ENCODE measurements around the gene ACVR2B. TPM values are rescaled to one million over a fixed set of nuclear protein-coding genes. Genes with fewer than 3 reads are reported as not detected.

The ACVR2B gene
- total RNA-seq, 4 donors from 2014 or later: 3.1 to 13.8 (median 9.4) TPM

GRCh38 chr3:38468765-38469164 lies 15.1 kb downstream of the ACVR2B start:
- TF ChIP-seq POLR2A (IDR thresholded peaks at IDR 0.05) (no peak), CTCF (IDR thresholded peaks at IDR 0.05) (no peak)
- no peak overlapping the region for H3K4me3 ChIP-seq
- no peak overlapping the region for H3K27ac ChIP-seq
- DNase-seq: no peak
- intact Hi-C loops (cut with DNase I; ENCODE audit: low total_unique reads): no loop called here
- H3K36me3 ChIP-seq: no peaks in the 10 kb centered on the region
- H3K4me1 ChIP-seq: no peaks in the 10 kb centered on the region
- peaks cover 0 to 9% of the 10 kb centered on the region in 2 donors for H3K9me3 ChIP-seq
- no peaks in the 10 kb centered on the region for H3K27me3 ChIP-seq

GRCh38 chr3:38469852-38470251 lies 16.2 kb downstream of the ACVR2B start:
- H3K9me3 ChIP-seq: peaks cover 0 to 9% of the 10 kb centered on the region in 2 donors
- no peaks in the 10 kb centered on the region for H3K27me3 ChIP-seq
- no peaks in the 10 kb centered on the region for H3K4me1 ChIP-seq
- H3K36me3 ChIP-seq: no peaks in the 10 kb centered on the region
- intact Hi-C loops (cut with DNase I; ENCODE audit: low total_unique reads): no loop called here
- no peak overlapping the region for H3K4me3 ChIP-seq
- H3K27ac ChIP-seq: no peak overlapping the region
- no peak for TF ChIP-seq POLR2A (IDR thresholded peaks at IDR 0.05)
- TF ChIP-seq CTCF (IDR thresholded peaks at IDR 0.05): no peak
- DNase-seq: no peak

GRCh38 chr3:38471260-38471857 lies 17.7 kb downstream of the ACVR2B start:
- intact Hi-C loops (cut with DNase I; ENCODE audit: low total_unique reads): no loop called here

GRCh38 chr3:38472342-38472741 lies 18.7 kb downstream of the ACVR2B start:
- H3K36me3 ChIP-seq: no peaks in the 10 kb centered on the region
- no peak overlapping the region for H3K27ac ChIP-seq
- intact Hi-C loops (cut with DNase I; ENCODE audit: low total_unique reads): no loop called here
- H3K27me3 ChIP-seq: no peaks in the 10 kb centered on the region
- DNase-seq: no peak
- H3K9me3 ChIP-seq: peaks cover 0 to 9% of the 10 kb centered on the region in 2 donors
- TF ChIP-seq POLR2A (IDR thresholded peaks at IDR 0.05) (no peak), CTCF (IDR thresholded peaks at IDR 0.05) (no peak)
- no peaks in the 10 kb centered on the region for H3K4me1 ChIP-seq
- no peak overlapping the region for H3K4me3 ChIP-seq

More at GRCh38 chr3:38471260-38471857, 17.7 kb downstream of the ACVR2B start:
- DNase-seq: no peak
- Histone ChIP-seq H3K9me3 (peaks cover 0 to 9% of the 10 kb centered on the region in 2 donors), H3K4me3 (no peak overlapping the region), H3K4me1 (no peaks in the 10 kb centered on the region), H3K27ac (no peak overlapping the region), H3K27me3 (no peaks in the 10 kb centered on the region), H3K36me3 (no peaks in the 10 kb centered on the region)
- TF ChIP-seq POLR2A (IDR thresholded peaks at IDR 0.05) (no peak), CTCF (IDR thresholded peaks at IDR 0.05) (no peak)

GRCh38 chr3:38473229-38473628 lies 19.5 kb downstream of the ACVR2B start:
- H3K27me3 ChIP-seq: no peaks in the 10 kb centered on the region
- intact Hi-C loops (cut with DNase I; ENCODE audit: low total_unique reads): no loop called here
- H3K4me1 ChIP-seq: no peaks in the 10 kb centered on the region
- no peak for DNase-seq
- H3K9me3 ChIP-seq: peaks cover 0 to 9% of the 10 kb centered on the region in 2 donors
- H3K4me3 ChIP-seq: no peak overlapping the region
- TF ChIP-seq POLR2A (IDR thresholded peaks at IDR 0.05): no peak
- TF ChIP-seq CTCF (IDR thresholded peaks at IDR 0.05): no peak
- no peaks in the 10 kb centered on the region for H3K36me3 ChIP-seq
- H3K27ac ChIP-seq: no peak overlapping the region
